C4-2B (cell line): ENCODE data around the gene EMX1.

Experiments used
- H3K27ac ChIP-seq: fragments of 450-650 bp; 2 replicates; pipeline ENCODE4 v1.5.1; 2017
- ZFX ChIP-seq: fragments of 450-650 bp; IDR thresholded peaks from 2 replicates; pipeline ENCODE4 v1.6.1; 2017
- TF ChIP-seq, protein P1 (sequence below): fragments of 450-650 bp; conservative IDR thresholded peaks from 2 replicates; pipeline ENCODE4 v1.5.1; 2017; ENCODE audit warnings: mild to moderate bottlenecking

The EMX1 gene

DNA sequence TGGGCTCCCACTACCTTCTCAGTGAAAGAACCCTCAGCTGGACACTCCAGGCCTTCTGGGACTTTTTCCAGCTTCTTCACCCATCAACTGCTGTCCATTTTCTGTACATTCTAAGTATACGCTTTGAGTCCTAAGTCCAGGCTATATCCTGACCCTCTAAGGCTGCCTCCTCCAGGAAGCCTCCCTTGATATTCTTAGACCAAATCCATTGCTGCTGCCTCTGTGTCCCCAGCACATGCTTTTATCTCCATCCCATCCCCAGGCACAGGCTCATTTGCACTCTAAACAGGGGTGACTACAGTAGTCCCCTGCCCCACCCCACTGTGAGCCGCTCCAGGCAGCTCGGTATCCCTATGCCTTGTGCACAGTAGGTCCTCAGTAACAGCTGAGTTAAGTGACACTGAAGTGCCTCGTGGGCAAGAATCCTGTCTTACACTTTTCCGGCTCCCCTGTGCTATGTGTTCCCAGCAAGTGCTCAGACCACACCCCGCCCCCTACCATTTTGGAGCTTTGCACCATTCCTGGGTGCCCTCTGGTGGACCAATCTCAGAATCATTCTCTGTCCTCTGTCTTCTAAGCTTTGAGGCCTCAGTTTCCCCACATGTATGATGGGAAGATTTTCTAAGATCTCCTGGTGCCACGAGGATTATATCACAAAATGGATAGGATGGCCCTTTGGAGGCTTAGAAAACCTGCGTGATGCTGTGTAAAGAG is 34.9 kb downstream of the EMX1 start:
- no peak for TF ChIP-seq ZFX
- TF ChIP-seq, protein P1, sequence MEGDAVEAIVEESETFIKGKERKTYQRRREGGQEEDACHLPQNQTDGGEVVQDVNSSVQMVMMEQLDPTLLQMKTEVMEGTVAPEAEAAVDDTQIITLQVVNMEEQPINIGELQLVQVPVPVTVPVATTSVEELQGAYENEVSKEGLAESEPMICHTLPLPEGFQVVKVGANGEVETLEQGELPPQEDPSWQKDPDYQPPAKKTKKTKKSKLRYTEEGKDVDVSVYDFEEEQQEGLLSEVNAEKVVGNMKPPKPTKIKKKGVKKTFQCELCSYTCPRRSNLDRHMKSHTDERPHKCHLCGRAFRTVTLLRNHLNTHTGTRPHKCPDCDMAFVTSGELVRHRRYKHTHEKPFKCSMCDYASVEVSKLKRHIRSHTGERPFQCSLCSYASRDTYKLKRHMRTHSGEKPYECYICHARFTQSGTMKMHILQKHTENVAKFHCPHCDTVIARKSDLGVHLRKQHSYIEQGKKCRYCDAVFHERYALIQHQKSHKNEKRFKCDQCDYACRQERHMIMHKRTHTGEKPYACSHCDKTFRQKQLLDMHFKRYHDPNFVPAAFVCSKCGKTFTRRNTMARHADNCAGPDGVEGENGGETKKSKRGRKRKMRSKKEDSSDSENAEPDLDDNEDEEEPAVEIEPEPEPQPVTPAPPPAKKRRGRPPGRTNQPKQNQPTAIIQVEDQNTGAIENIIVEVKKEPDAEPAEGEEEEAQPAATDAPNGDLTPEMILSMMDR: no peak
- no peak overlapping the region for H3K27ac ChIP-seq

GRCh38 chr2:72952961-72953360 is 35.6 kb downstream of the EMX1 start:
- TF ChIP-seq, protein P1: no peak
- no peak for TF ChIP-seq ZFX
- H3K27ac ChIP-seq: no peak overlapping the region

DNA sequence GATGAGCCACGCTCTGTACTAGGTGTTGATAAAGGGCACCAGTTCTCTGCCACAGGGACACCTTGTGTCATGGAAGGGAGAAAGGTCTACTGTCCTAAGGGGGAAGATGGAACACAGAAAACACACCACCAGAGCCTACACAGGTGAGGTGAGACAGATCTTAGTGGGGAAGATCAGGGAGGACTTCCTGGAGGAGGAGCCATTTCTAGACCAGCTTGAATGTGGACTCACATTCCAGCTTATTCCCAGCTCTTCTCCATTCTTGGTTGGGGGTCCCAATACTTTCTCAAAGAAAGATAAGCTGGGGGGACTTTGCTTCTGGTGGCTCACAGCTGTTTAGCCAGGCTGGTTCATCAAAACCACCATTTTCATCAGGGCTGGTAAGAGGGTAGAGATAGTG is 36.2 kb downstream of the EMX1 start:
- H3K27ac ChIP-seq: no peak overlapping the region
- no peak for TF ChIP-seq ZFX
- TF ChIP-seq, protein P1: no peak

DNA sequence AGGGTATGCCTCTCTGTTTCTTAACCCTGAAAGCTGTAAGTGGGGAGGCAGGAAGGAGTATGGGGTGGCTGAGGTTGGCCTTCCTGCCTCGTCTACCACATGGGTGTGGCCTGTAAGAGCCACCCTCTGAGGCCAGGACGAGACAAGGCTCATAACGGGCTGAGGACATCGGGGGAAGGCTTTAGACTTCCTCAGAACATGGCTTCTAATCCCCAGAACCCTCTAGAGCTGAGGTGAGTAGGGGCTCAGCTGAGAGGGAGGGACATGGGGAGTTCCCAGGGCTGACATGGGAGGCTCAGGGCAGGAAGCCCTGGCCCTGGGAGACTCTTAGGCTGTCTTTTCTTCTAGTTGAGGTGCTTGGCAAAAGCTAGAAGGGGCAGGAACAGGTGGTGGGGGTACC is 36.7 kb downstream of the EMX1 start:
- TF ChIP-seq, protein P1: no peak
- no peak for TF ChIP-seq ZFX
- no peak overlapping the region for H3K27ac ChIP-seq

DNA sequence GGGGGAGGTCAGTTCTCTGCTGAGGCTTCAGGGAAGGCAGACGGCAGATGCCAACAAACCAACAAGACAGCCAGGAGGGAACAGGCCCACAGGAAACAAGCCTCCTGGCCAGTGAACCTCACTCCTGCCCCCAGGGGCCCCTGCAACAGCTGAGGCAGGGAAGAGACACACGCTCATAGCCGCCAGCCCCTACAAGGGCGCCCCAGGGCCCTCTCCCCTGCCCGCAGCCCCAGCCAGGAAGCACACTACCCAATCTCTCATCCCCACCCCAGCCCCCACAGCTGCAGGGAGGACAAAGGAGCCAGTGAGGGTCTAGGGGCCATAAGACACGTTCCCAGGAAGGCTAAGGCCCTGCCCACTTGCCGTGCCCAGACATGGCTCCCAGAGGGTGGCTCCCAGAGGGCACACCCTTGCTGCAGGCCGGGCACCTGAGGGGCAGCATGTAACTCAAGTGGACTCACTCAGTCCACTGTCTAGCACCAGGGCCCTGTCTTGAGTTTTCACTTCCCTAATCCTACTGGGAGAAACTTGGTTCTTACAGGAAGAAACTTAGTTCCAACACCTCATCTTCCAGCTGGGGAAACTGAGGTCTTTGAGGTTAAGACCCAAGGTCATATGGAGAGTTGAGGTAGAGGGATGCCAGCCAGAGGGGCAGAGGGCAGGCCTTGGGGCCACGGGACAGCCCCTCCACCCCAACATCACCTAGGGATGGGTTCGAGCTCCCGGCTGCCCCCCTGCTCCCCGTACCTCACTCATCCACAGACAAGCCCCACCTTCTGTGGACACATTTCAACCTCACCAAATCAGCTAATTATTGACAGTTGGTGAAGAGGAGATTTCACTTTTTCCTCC is 37.3 kb downstream of the EMX1 start:
- TF ChIP-seq ZFX: no peak
- TF ChIP-seq, protein P1: no peak
- H3K27ac ChIP-seq: no peak overlapping the region

DNA sequence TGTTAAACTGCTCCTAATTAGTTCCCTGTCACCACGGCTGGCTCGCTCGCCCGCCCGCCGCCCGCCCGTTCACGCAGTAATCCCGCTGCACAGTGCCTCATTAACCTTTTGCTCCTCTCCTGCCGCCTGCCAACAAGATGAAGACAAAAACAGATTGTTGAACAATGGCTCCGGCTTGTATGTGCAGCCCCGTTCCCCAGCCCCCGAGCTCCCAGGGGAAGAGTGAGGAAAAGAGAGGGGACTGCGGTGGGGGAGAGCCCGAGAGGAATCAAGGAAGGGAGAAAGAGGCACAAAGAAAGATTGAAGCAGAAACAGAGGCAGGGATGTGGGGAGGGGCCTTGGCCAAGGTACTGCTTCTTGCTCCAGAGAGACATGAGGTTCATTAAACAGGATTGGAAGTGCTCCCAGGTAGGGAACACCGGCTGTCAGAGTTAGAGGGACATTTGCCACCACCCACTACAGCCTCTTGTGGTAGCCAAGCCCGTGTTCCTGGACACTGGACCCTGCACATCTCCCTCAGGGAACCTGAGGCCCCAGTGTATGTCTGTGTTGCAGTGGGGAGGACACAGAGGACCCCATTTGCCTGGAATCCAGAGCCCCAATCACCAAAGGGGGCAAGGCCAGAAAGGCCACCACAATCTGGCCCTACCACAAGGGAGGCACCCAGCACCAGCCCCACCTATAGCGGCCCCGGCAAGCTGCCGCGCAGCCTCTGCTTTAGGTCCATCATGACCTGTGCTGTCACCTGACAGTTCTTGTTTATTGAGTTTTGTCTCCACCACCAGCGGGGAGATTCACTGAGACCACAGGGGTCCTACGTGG is 38.1 kb downstream of the EMX1 start:
- H3K27ac ChIP-seq: no peak overlapping the region
- TF ChIP-seq, protein P1: no peak
- no peak for TF ChIP-seq ZFX
